Kidney glomerular epithelial cell (primary cell): ENCODE measurements around the gene SLAMF1.
"Not testable (repeated sequence)": the region's sequence is repeated elsewhere in the genome, so short reads cannot be mapped to it uniquely, and the experiment has no call there.

Experiments
- DNase-seq: peaks from one replicate; lab custom pipeline; 2025; lab: John Stamatoyannopoulos, UW

The SLAMF1 gene

GRCh38 chr1:160665330-160666078 lies 18.7 kb upstream of the SLAMF1 start:
- DNase-seq, result no peak

DNA sequence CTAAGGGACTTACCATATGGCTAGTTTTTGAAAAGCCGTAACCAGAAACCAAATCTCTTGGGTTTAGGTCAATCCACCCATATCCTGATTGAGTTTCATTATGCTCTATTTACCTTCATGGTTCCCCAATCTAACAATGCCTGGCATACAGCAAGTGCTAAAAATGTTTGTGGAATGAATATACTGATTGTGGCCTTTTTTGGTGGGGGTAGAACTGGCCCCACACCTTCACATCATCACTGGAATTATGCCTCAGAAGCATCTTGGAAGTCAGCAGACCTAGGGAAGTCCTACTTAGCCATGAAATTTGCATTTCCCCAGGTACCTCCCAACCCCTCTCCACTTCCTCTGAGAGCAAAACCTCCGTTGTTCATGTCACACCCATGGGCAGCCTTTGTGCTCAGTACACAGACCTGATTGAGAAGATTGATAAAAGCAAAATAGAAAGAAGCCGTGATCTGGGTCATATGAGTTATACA lies 17.8 kb upstream of the SLAMF1 start:
- DNase-seq, result no peak

DNA sequence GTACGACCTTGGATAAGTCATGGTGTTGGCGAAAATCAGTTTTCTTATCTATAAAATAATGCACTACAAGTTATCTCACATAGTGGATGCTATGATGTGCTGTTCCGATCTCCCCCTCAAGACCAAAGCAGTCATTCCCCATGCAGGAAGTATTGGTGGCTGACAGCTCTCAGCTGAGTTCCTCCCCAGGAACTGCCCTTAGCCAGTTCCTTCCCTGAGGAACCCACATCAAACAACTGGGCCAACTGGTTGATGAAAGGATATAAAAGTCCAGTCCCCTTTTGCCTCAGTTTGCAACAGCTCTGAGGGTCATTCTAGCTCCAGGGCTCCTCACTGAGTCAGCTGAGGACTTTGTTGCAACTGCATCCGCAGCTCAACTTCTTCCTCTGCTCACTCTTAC lies 16.1 kb upstream of the SLAMF1 start:
- no peak for DNase-seq

- DNase-seq, result no peak
Measured at GRCh38 chr1:160659566-160659965, 12.7 kb upstream of the SLAMF1 start.

DNA sequence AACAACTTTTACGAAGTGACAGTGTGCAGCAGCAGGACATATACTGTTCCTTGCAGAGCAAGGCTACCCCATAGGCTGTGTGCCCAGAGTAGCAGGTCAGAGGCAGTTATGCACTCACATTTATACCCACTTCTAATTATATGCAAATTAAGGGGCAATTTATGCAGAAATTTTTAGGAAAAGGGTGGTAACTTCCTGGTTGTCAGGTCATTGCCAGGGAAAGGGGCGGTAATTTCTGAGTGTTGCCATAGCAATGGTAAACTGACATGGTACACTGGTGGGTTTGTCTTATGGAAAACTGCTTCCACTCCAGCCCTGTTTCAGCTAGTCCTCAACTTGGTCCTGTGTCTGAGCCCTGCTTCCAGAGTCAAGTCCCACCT lies 12.0 kb upstream of the SLAMF1 start:
- DNase-seq, result no peak

DNA sequence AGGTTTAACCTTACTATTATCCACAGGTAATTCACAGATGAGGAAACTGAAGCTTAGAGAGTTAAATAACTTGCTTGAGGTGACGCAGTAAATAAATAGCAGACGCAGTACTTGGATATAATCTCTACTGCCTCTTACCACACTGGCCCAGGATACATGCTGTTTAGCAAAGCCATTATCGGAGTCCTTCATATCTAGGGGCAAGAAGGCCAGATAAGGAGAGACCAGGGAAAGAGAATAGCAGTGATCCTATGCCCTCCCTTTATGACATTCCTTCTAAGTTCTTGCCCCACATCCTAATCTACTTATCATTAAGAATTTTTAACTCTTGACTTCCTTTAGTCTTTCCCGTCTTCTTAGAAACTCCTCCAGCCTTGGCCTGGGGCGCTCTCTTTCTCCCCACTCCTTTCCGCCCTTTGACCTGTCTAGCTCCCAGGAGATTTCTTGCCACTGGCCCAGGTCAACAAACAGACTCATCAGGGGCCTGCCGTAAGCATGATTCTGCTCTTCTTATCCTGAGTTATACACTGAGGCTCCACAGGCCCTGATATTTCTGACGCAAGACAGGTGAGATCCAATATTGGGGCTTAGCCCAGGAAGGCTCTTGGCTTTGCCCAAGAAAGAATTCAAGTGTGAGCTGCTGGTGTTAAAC lies 11.4 kb upstream of the SLAMF1 start:
- no peak for DNase-seq

DNA sequence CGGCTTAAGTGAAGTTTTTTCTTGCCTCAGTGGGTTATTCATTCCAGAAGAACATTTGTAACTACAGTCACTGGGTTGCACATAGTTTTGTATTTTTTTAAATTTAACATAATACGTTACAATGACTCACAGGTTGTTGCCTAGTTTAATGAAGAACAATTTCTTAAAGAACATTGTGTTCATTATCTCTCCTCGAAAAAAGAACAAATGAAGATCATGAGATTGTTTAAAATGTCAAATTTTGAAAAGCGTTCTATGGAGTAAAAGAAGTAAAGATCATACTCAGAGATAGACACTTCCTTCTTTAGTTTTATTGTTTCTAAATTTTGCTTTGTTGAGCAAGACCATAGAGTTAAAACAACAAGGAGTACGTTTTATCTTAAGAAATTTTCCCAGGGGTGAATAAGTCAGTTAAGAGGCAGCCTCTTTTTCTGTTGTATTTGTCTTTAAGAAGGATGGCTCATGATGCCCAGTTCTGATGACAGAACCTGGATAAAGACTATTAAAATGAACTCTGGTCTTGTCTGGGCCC lies 10.5 kb upstream of the SLAMF1 start:
- no peak for DNase-seq

GRCh38 chr1:160656737-160657136 lies 9.9 kb upstream of the SLAMF1 start:
- no peak for DNase-seq

GRCh38 chr1:160653620-160654016 lies 6.8 kb upstream of the SLAMF1 start:
- no peak for DNase-seq

- no peak for DNase-seq
Measured at GRCh38 chr1:160652924-160653619, 6.2 kb upstream of the SLAMF1 start.

GRCh38 chr1:160652065-160652641 lies 5.3 kb upstream of the SLAMF1 start:
- not testable (repeated sequence) for DNase-seq

DNA sequence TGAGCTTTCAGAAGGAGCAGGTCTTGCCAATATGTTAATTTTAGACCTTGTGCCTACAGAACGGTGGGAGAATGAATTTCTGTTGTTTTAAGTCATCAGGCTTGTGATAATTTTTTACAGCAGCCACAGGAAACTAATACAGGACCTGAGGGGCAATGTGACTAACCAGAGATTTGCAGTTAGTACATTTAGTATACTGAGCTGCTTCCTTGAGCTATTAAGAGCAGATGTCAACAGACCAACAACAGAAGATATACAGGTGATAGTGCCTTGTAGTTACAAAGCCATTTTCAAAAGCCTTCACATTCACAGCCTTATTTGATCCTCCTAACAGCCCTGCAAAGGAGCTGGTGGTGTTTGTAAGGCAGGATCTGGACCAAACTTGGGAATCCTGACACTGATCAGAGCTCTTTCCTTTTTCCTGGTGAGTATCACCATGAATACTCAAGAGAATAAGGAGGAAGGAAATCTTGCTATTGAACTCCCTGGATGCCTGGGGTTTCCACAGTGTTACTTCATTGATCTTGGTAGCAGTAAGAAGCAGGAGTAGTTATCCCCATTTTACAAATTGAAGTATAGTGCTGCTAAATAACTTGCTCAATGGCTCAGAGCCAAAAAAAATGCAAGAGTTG lies 4.7 kb upstream of the SLAMF1 start:
- no peak for DNase-seq

GRCh38 chr1:160647329-160647720 lies 481 bp upstream of the SLAMF1 start:
- DNase-seq, result no peak

GRCh38 chr1:160646180-160646579 lies 664 bp downstream of the SLAMF1 start:
- no peak for DNase-seq

GRCh38 chr1:160645386-160646130 lies 1.3 kb downstream of the SLAMF1 start:
- no peak for DNase-seq

DNA sequence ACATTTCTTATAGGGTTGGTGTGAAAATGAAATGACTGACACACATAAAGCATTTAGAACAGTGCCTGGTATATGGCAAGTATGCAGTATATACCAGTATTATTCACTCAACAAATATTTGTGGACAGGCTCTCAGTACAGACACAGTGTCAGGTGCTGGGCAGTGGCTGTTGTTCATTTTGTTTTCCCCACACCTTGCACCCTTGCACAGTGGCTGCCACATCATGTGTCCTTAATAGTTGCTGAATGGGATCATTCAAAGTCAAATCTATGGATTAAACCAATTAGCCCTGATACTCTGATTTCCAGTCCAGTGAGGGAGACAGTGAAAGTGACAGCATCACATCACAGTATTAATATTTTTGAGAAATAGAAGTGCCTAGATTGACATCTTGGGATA lies 2.4 kb downstream of the SLAMF1 start:
- DNase-seq, result no peak

DNA sequence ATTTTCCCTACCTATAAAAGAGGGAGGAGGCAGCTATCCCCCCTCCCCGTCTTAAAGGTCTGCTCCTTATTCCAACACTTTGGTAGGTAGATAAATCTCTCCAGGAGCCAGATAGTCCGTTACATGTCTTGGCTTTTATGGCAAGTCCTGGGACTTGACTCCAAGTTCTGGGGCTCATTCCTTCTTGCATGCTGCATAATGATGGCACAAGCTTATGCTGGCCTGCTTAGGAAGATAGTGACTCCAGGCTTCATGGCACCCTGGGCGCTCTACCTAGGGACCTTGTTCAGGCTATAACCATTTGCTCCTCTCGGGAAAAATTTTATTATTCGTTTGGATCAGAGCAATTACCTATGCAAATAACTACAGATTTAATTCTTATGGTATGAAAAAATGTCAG lies 3.7 kb downstream of the SLAMF1 start:
- DNase-seq, result no peak

- no peak for DNase-seq
Measured at GRCh38 chr1:160642281-160642644, 4.6 kb downstream of the SLAMF1 start.

DNA sequence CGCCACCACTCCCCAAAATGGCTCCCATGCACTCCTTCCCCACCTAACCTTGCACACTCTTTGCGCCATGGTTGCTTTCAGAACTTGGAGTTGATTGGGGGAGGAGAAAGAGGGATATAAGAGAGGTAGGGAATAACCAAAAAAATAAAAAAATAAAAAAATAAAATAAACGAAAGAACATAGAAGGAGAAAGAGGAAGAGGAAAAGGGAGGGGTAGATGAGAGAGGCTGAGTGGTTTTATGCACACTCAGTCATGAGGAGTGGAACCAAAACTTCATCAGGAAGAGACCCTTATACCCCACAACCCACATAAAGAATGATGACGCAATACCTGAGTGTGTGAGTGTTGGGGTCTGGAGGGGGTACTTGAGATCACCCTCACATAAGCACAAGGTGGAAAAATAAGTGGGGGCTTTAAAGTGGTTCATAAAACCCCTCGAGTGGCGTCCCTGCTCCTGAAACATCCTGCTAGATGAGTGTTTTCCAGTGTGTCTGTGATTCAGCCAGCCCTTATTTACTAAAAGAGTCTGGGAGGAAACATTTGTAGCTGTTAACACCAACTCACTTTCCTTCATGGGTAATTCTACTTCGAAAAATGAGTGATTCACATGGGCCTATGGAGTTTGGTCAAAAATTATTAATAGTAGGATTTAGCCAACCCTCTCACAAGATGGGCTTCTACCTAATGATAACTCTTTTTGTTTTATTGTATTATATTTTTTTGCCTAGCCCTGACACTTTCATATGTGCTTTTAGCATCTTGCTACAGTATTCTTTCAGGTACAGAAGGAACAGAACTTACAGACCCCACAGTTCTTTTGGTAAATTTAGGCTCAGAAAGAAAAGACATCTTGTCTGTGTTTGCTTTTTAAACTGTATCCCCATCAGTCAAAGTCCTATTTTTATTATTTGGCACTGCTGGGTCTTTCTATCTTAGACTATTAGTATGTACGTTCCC lies 5.2 kb downstream of the SLAMF1 start:
- no peak for DNase-seq
